ELR (cell line): Measurements from ENCODE around the gene ERVH48-1.
"Not testable (repeated sequence)": the region's sequence is repeated elsewhere in the genome, so short reads cannot be mapped to it uniquely, and the experiment has no call there.

Experiments
- DNase-seq: peaks from one replicate; pipeline ENCODE4 v3.0.0-alpha.2; 2015; ENCODE audit warnings: low read depth

ERVH48-1 gene

DNA sequence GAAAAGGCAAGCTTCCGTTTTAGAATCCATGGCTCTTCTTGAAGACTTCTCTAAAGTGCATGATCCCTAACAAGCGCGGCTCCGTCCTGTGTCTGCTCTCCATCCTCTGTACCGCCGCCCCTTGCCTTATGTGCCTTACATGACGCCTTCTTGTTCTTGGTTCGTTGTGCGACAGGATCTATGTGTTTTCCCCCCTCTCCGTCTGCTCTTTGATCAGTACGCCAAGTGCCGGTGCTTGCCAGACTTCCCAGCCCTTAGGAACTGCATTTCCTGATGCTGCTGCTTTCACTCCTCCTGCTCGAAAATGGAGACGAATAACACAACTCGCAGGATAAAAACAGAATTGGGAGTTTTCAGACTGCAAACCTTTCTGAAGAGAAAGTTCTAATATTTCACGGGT is 19.2 kb downstream of the ERVH48-1 start:
- no peak for DNase-seq

DNA sequence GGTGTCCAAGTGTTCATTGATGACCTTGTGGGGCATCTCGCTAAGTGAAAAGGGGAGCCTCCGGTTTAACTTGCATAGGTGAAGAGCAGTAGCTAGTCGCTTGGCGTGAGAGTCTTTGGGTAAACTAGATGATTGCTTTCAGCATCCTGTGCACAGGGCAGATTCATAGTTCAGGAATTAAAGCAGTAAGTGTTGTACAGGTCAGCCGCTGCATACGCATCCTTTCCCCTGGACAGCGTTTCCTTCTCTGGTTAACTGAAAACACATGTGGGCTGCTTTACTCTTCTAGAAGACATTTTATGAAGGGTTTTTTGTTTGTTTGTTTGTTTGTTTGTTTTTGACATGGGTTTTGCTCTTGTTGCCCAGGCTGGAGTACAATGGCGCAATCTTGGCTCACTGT is 20.2 kb downstream of the ERVH48-1 start:
- no peak for DNase-seq

DNA sequence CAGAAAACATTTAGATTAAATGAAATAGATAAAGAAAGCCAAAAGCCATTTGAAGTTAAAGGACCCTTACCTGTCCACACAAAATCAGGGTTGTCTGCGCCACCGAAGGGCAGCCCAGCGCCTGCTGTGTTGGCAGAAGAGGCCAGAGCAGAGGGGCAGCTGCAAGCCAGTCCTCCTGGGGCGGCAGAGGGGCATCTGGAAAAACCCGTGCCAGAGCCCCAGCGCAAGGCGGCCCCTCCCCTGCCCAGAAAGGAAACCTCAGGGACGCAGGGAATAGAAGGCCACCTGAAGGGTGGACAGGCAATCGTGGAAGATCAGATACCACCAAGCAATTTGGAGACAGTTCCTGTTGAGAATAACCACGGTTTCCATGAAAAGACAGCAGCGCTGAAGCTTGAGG is 21.6 kb downstream of the ERVH48-1 start:
- DNase-seq, result no peak

DNA sequence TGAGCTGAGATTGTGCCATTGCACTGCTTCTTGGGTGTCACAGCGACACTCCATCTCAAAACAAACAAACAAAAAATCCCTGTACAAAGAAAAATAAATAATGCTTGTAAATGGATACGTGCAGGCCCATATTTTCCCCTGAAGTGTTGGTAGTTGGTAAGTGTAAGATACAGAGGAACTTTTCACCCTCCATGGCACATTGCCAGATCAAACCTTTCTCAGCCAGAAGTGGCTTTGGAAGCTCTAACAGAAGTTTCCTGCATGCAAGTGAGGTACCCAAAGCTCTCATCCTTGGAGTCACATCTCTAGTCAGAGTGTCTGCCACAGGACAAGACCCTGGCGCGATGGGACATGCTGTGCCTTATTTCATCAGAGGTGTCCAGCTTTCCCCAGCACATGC is 25.0 kb downstream of the ERVH48-1 start:
- DNase-seq, result no peak

DNA sequence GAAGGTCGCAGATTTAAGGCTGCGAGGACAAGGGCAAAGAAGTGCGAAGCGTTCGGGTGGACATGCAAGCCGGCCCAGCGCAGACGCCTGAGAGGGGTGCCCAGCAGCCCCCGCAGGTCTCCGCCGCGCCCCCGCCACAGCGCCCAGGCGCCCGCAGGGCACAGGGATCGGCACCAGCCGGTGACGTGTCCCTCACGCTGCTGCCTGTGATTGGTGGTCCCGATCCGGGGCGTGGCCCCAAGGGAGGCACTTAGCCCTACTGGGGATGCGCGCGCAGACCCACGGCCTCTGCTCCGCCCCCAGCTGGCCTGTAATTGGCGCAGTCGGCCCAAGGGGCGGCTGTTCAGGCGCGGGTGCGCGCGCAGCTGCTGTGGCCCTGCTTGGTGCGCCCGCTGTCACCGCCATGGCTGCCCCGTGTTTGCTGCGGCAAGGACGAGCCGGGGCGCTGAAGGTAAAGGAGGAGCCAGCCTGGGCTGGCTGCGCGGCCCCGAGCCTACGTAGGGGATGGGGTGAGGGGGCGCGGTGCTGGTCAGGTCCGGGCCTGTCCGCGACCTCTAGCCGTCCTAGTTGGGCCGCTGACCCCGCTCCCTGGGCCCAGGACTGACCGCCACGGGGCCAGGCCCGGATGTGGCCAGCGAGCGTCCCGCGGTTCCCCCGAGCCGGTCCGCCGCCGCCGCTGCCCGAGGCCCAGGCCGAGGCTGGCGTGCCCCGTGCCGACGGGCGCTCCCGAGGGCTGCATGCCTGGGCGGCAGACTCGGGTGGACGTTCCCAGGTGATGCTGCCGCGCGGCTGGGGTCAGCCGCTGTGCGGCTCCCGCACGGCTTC is 32.3 kb downstream of the ERVH48-1 start, which contains the start of gene NDUFV3:
Gene NDUFV3, plus strand, starts transcription at position 379 of the 825 bp plus-strand sequence. Its CDS starts 25 bp downstream, at position 404.
- DNase-seq, result peak; percentile 98

DNA sequence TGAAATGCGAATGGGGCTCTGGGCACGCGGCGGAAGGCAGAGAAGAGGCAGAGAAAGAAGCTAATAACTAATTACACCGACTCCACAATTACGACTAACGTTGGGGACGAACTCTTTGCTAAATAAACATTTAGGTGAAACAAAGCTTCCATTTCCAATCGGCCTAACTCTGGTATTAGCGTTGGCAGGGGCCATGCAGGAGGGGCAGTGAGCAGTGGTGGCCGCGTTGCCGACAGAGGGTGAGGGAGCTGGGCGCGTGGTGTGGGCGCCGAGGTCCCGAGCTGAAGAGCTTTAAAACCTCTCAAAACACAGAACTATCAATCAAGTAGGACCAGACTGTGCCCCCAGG is 32.9 kb downstream of the ERVH48-1 start:
- no peak for DNase-seq

DNA sequence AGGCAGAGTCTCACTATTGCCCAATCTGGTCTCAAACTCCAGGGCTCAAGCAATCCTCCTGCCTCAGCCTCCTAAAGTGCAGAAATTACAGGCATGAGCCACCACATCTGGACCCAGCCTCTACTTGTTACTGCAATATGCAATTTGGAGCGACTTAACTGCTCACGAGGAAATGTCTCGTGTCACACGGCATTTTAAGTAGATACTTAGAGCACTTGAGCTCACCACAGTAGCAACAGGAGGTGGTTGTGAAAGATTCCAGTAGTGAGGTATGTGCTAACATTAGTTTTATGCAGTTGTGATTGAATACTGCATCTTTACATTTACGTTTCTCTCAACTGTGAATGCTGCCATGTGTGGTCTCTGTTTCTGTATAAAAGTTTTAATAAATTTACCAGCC is 38.1 kb downstream of the ERVH48-1 start:
- DNase-seq, result no peak

DNA sequence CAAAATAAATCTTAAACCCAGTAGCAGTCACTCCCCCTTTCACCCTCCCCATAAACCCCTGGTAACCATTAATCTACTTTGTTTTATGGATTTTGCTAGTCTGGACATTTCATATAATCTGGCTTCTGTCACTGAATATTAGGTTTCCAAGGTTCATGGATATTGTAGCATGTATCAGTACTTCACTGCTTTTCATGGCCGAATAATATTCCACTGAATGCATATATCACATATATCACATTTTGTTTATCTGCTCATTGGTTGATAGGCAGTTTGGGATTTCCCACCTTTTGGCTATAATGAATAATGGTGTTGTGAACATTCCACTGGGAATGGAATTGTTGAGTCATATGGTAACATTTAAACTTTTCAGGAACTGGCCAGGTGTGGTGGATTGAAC is 41.5 kb downstream of the ERVH48-1 start:
- DNase-seq, result no peak

DNA sequence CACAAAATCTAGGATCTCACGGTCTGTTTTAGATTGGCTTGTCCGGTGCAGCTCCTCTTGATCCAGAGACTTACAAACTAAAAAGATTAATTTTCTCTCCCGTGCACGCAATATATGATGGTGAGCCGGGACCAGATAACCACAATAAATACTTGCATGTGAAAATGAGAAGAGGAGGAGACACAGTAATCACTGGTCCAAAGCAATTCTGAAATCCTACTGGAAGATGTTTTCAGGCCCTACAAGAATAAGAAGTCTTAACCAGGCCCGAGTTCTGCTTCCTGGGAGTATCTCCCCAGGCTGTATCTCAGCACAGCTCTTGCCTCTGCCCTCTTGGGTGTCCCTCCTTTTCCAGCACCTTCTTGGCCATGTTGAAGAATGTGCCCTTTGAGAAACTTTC is 45.1 kb downstream of the ERVH48-1 start:
- DNase-seq, result no peak

DNA sequence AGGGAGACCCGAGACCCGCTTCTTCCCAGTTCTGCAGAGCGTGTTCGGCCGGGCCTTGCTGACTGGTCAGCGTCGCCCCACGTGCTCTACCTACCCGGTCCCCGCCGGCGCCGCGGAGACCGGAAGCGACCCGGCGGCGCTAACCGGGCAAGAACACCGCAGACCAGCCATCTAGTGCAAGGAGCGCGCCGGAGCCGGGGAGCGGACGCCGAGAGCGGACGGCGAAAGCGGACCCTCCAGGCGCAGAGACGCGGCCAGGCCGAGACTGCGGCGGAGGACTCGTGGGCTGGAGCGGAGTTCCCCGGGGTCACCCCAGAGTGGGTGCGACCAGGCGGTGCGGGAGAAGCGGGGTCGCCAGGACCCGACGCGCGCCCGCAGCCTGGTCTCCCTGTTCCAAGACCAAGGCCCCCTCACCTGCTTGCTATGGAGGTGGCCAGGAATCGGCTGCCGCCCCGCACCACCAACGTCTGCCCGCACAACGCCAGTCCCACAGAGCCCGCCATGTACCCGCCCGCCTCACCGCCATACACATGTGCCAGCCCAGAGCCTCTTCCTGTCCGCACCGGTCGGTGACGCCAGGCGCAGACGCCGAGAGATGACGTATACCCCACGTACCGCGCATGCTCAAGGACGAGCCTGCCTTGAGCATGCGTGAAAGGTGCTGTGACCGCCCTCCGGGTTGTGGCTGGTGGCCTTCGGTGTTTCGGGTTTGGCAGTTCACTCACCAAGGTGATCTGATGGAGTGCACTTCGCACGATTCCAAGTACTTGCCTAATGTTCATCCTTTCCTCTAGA is 46.2 kb downstream of the ERVH48-1 start, which contains the start of gene WDR4:
Gene WDR4, minus strand, starts transcription at position 547 of the 795 bp plus-strand sequence. Its CDS starts 44 bp downstream, at position 503.
- peak; percentile 96 for DNase-seq

DNA sequence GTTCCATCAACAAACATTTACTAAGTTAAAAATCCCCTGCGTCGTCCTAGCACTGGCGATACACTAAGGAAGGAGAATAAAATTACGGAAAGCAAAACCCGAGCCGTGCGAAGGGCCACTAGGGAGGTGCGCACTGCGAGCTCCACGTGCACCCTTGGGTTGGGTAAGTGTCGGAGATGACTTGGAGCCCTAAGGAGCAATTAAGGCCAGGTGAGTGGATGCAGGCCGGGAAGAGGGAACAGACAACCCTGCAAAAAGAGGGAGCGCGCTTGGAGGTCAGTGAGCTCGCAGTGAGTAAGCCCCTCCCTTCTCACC is 46.8 kb downstream of the ERVH48-1 start:
- no peak for DNase-seq

DNA sequence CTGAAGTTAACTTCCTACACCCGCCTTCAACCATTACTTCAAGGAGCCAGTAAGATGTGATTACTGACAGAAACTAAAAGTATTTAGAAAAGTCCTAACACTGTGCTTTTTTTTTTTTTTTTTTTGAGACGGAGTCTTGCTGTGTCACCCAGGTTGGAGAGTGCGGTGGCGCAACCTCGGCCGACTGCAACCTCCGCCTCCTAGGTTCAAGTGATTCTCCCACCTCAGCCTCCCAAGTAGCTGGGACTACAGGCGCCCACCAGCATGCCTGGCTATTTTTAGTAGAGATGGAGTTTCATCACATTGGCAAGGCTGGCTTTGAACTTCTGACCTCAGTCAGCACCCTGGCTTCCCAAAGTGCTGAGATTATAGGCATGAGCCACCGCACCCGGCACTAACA is 49.6 kb downstream of the ERVH48-1 start:
- DNase-seq, result not testable (repeated sequence)

DNA sequence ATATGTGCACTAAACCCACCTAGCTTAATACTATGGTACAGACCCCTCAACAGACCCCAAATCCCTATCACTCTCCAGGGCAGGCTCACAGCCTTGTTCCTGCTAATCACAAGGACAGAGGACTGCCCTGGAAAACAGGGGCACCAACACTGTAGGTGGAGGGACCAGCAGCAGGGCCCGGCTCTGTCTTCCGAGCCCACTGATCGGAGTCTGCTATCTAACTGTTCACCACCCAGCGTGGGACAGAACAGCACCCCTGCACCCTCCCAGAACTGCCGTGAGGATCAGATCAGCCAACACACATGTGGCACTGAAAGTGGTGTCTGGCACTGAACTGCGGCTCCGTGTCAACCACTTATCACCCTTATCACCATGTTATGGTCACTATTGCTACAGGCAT is 52.3 kb downstream of the ERVH48-1 start:
- DNase-seq, result no peak

DNA sequence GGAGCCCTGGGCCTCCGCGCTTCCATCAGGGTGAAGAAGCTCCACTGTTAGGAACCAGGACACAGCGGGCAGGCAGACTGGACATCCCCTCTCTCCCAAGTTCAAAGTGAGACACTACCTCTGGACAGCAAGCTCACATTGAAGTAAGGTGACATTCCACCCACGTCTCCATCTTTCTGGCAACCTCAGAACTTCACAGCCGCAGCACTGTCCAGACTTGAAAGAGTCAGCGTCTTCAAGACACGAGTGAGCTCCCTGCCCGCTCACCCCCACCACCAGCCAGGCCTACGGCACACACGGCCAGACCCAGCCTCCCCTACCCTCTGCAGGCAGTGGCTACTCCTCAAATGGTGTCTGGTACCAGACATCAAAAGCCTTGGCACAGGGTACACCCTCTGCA is 57.2 kb downstream of the ERVH48-1 start:
- no peak for DNase-seq
